Duodenal mucosa (tissue), 2 donors: ENCODE results near the gene ARHGAP5.

ENCODE experiments used
- H3K27ac ChIP-seq: one replicate; pipeline ENCODE4 v1.7.0; 2013; ENCODE audit warnings: low read depth, low read length
- H3K27me3 ChIP-seq, 2 donors: one replicate each; pipeline ENCODE4 v1.7.0; 2013; ENCODE audit warnings: low read length in 2 of 2, control low read depth in 1 of 2; ENCODE audit not compliant: insufficient read depth in 2 of 2, control insufficient read depth in 1 of 2
- H3K36me3 ChIP-seq, 2 donors: one replicate each; pipeline ENCODE4 v1.7.0; 2013; ENCODE audit warnings: low read length in 2 of 2, control low read depth in 1 of 2; ENCODE audit not compliant: insufficient read depth in 2 of 2, control insufficient read depth in 1 of 2
- H3K4me1 ChIP-seq, 2 donors: one replicate each; pipeline ENCODE4 v1.7.0; 2013; ENCODE audit warnings: low read length in 2 of 2, control low read depth in 1 of 2; ENCODE audit not compliant: insufficient read depth in 2 of 2, control insufficient read depth in 1 of 2
- H3K4me3 ChIP-seq, 2 donors: one replicate each; pipeline ENCODE4 v1.7.0; 2013; ENCODE audit warnings: low read length in 2 of 2, low read depth in 1 of 2
- H3K9ac ChIP-seq, 2 donors: one replicate each; pipeline ENCODE4 v1.7.0; 2013; ENCODE audit warnings: low read length in 2 of 2, low read depth in 1 of 2
- H3K9me3 ChIP-seq, 2 donors: one replicate each; pipeline ENCODE4 v1.7.0; 2013; ENCODE audit warnings: low read length in 2 of 2, control low read depth in 1 of 2; ENCODE audit not compliant: control insufficient read depth in 1 of 2

ARHGAP5 gene

DNA sequence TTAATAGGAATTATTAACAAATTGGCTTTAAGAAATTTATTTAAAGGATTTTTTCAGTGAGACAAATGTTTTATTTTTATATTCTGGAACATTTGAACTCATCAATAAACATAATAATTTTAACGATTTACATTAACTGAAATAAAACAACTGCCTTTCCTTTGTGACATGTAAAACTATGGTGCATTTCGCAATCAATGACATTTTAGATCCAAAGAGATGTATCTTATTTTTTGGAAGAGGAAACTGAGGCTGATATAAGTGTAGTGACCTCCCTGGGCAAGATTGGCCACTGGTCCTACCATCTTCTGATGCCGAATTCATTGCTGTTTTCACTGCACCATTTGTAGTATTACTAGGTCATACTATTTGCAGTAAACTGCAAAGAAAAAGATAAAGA is 128.4 kb downstream of the ARHGAP5 start:
- no peaks in the 10 kb centered on the region for H3K27me3 ChIP-seq
- no peaks in the 10 kb centered on the region for H3K36me3 ChIP-seq

DNA sequence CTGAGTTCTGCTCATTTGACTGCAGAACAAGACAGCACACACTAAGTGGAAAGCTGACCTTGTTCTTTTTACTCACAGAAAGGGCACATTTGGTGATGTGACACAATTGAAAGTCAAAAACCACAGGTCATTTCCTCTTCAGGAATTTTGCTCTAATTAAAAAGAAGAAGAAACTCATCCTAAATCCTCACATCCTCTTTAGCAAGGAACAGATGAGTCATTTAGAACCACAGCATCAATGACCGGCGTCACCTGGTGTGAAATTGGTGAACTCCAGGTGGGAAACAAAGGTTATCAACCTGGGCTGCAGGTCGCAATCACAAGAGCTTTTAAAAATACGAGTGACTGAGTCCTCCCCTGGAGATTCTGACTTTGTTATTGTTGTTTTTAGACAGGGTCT is 128.9 kb downstream of the ARHGAP5 start:
- Histone ChIP-seq H3K9me3 (no peaks in the 10 kb centered on the region), H3K4me3 (no peak overlapping the region), H3K27ac (no peak overlapping the region), H3K4me1 (peaks cover 23 to 29% of the 10 kb centered on the region in 2 donors), H3K36me3 (no peaks in the 10 kb centered on the region), H3K27me3 (no peaks in the 10 kb centered on the region), H3K9ac (no peak overlapping the region)

More for the DNA sequence above, 128.4 kb downstream of the ARHGAP5 start:
- H3K4me1 ChIP-seq: peaks cover 23 to 29% of the 10 kb centered on the region in 2 donors
- no peak overlapping the region for H3K4me3 ChIP-seq
- no peaks in the 10 kb centered on the region for H3K9me3 ChIP-seq
- no peak overlapping the region for H3K27ac ChIP-seq
- no peak overlapping the region for H3K9ac ChIP-seq

DNA sequence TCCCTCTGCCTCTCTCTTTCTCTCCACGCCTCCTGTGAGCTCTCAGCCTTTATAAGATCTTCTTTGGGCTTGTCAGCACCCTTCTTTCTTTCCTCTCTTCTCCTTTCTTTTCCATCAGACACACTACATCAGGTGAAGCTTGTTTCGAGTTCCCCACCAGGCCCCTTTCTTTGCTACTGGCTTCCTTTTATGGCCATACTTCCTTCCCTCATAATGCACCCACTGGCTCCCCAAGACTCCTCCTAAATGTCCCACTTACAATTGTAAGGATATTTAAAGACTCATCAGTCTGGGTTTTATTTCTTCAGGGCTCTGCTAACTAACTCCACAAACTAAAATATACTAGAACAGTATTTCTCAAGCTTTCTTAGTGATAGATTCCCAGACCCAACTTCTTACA is 129.4 kb downstream of the ARHGAP5 start:
- Histone ChIP-seq H3K9ac (no peak overlapping the region), H3K36me3 (no peaks in the 10 kb centered on the region), H3K27ac (no peak overlapping the region), H3K4me1 (peaks cover 23 to 29% of the 10 kb centered on the region in 2 donors), H3K27me3 (no peaks in the 10 kb centered on the region), H3K4me3 (no peak overlapping the region), H3K9me3 (no peaks in the 10 kb centered on the region)

- H3K27me3 ChIP-seq: no peaks in the 10 kb centered on the region
- H3K27ac ChIP-seq: no peak overlapping the region
- H3K9ac ChIP-seq: no peak overlapping the region
- H3K4me3 ChIP-seq: no peak overlapping the region
- H3K36me3 ChIP-seq: no peaks in the 10 kb centered on the region
- H3K4me1 ChIP-seq: peaks cover 12 to 17% of the 10 kb centered on the region in 2 donors
- H3K9me3 ChIP-seq: no peaks in the 10 kb centered on the region
Measured at GRCh38 chr14:32208490-32208889, 131.4 kb downstream of the ARHGAP5 start.
